Urinary bladder (tissue), 4 donors: ENCODE data around the gene MAN1C1. TPM values are rescaled to one million over a fixed set of nuclear protein-coding genes. Genes with fewer than 3 reads are reported as not detected.

Source experiments
- DNase-seq: peaks from one replicate; pipeline ENCODE4 v3.0.0-alpha.2; 2015; ENCODE audit errors: extremely low spot score
- H3K27ac ChIP-seq: one replicate; pipeline ENCODE4 v1.5.1; 2013; ENCODE audit warnings: low read depth, mild to moderate bottlenecking, moderate library complexity
- H3K36me3 ChIP-seq: one replicate; pipeline ENCODE4 v1.6.1; 2013; ENCODE audit warnings: mild to moderate bottlenecking, moderate library complexity; ENCODE audit not compliant: insufficient read depth
- H3K4me1 ChIP-seq: one replicate; pipeline ENCODE4 v1.6.1; 2013; ENCODE audit warnings: mild to moderate bottlenecking, moderate library complexity; ENCODE audit not compliant: insufficient read depth
- H3K4me3 ChIP-seq: one replicate; pipeline ENCODE4 v1.5.1; 2013; ENCODE audit warnings: low read depth, low read length
- WGBS: extraction: QIAGEN DNeasy Blood & Tissue Kit; methylation state at CpG from one replicate; pipeline ENCODE4 v1.1.7; 2013; 5-methylcytosine and 5-hydroxymethylcytosine counted together
- polyA plus RNA-seq: library from polyadenylated mRNA; stranded (reverse); fragments of 200-250 nt; gene quantifications from one replicate; pipeline ENCODE4 v1.2.3, GENCODE V29; 2013
- total RNA-seq: library from RNA; depleted of rRNA; stranded (reverse); fragments of >200 nt; gene quantifications from one replicate; pipeline ENCODE4 v1.2.3, GENCODE V29; 2014
- donor health status: healthy with polysubstance abuse.
- donor health status: healthy.

MAN1C1 gene
- total and polyA plus RNA-seq, 2 donors = 18.2 to 26.4 TPM

- DNase-seq = no peak
- no peak overlapping the region for H3K4me3 ChIP-seq
- 92% methylated on average over 7 of the region's 7 CpGs for WGBS
Measured at GRCh38 chr1:25643929-25644328, 27.3 kb downstream of the MAN1C1 start.

GRCh38 chr1:25644962-25645361, 28.4 kb downstream of the MAN1C1 start:
- H3K4me1 ChIP-seq = no peaks in the 10 kb centered on the region
- 86% methylated on average over 4 of the region's 4 CpGs for WGBS
- no peak for DNase-seq
- H3K36me3 ChIP-seq = no peaks in the 10 kb centered on the region
- H3K27ac ChIP-seq = no peak overlapping the region
- H3K4me3 ChIP-seq = no peak overlapping the region

More at GRCh38 chr1:25643929-25644328, 27.3 kb downstream of the MAN1C1 start:
- H3K36me3 ChIP-seq = no peaks in the 10 kb centered on the region
- H3K4me1 ChIP-seq = no peaks in the 10 kb centered on the region
- no peak overlapping the region for H3K27ac ChIP-seq

DNA sequence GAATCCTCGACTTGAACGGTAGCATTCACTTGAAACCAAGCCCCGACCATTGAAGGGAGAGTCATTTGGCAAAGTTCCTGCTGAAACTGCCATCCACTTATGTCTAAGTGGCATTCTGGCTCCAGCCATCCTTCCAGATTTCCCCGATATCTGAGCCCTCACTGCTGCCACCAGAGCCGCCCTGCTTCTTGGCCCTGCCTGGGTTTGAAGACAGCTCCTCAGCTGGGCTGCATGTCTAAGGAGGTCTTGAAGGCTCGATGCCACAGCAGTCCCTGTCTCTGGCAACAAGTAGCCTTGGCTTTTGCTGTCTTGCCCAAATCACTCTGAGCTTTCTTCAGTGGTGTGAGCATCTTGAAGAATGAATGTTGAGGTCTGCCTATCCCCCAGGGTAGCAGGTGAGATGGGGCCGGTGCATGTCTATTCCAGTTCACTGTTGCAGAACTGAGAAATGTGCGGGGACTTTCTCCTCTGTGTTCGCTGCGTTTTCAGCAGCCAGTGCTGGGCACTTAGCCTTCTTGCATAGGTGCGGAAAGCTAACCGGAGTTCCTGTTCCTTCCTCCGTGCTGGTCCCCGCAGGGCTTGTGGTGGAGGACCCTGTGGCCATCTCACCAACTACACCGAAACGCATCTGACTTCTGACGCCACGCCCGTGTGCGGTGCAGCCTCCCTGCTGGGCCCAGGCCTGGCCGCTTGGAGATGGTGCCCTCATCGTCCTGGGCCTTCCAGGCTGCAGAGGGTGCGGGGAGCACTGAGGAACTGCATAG, 29.2 kb downstream of the MAN1C1 start:
- Histone ChIP-seq H3K4me1 (no peaks in the 10 kb centered on the region), H3K27ac (no peak overlapping the region), H3K4me3 (no peak overlapping the region), H3K36me3 (no peaks in the 10 kb centered on the region)
- WGBS = 95% methylated on average over 23 of the region's 23 CpGs
- no peak for DNase-seq

- 97% methylated on average over 4 of the region's 4 CpGs for WGBS
- H3K36me3 ChIP-seq = peaks cover 2% of the 10 kb centered on the region
- no peak overlapping the region for H3K4me3 ChIP-seq
- no peak overlapping the region for H3K27ac ChIP-seq
- no peaks in the 10 kb centered on the region for H3K4me1 ChIP-seq
- DNase-seq = no peak
Measured at GRCh38 chr1:25647106-25647505, 30.5 kb downstream of the MAN1C1 start.

GRCh38 chr1:25647863-25648262, 31.3 kb downstream of the MAN1C1 start:
- 95% methylated on average over 5 of the region's 5 CpGs for WGBS
- DNase-seq = no peak
- H3K36me3 ChIP-seq = peaks cover 2% of the 10 kb centered on the region
- H3K27ac ChIP-seq = no peak overlapping the region
- no peak overlapping the region for H3K4me3 ChIP-seq
- no peaks in the 10 kb centered on the region for H3K4me1 ChIP-seq

DNA sequence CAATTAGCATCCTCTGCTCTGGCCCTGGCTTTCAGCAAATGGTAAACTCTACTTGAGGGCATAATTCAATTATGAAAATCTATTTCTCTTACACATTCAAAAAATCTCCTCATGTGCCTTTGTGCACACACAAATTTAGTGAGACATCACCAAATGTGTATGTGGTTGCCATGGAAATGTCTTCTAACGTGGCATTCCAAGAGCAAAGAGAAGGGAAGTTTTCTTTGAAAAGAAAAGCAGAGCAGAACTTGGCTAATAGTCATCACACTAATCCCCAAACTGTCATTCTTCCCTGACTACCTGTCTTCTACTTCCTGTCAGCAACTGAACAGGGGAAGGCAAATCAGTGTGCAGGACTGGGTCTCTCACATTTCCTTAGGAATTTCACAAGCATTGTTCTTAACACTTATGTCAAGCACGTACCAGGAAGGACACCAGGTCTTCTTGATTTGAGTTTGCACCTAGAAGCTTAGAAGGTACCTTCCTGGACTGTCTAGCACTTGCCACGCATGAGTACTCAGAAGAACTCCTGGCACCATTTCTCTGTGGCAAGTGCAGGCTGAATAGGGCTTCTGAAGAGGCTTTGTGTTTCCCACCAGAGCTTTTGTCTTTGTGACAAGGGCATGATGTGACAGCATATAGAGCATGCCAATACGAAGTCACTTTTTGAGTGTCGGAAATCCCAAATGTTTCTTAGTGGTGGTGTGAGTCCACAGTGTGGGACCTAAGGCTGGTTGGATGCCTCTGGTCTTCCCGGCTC, 32.3 kb downstream of the MAN1C1 start:
- DNase-seq = no peak
- Histone ChIP-seq H3K4me3 (no peak overlapping the region), H3K27ac (no peak overlapping the region), H3K36me3 (peaks cover 2% of the 10 kb centered on the region), H3K4me1 (no peaks in the 10 kb centered on the region)
- 85% methylated on average over 6 of the region's 6 CpGs for WGBS

GRCh38 chr1:25649505-25650288, 33.1 kb downstream of the MAN1C1 start:
- no peak for DNase-seq
- no peak overlapping the region for H3K4me3 ChIP-seq
- no peak overlapping the region for H3K27ac ChIP-seq
- no peaks in the 10 kb centered on the region for H3K4me1 ChIP-seq
- WGBS = 80% methylated on average over 11 of the region's 11 CpGs
- peaks cover 2% of the 10 kb centered on the region for H3K36me3 ChIP-seq

- Histone ChIP-seq H3K27ac (no peak overlapping the region), H3K36me3 (peaks cover 2% of the 10 kb centered on the region), H3K4me3 (no peak overlapping the region), H3K4me1 (no peaks in the 10 kb centered on the region)
- DNase-seq = no peak
- 69% methylated on average over 5 of the region's 5 CpGs for WGBS
Measured at GRCh38 chr1:25650289-25650576, 33.6 kb downstream of the MAN1C1 start.

GRCh38 chr1:25651036-25651640, 34.5 kb downstream of the MAN1C1 start:
- peaks cover 2% of the 10 kb centered on the region for H3K36me3 ChIP-seq
- DNase-seq = no peak
- no peak overlapping the region for H3K27ac ChIP-seq
- H3K4me1 ChIP-seq = no peaks in the 10 kb centered on the region
- WGBS = 92% methylated on average over 8 of the region's 8 CpGs
- no peak overlapping the region for H3K4me3 ChIP-seq

DNA sequence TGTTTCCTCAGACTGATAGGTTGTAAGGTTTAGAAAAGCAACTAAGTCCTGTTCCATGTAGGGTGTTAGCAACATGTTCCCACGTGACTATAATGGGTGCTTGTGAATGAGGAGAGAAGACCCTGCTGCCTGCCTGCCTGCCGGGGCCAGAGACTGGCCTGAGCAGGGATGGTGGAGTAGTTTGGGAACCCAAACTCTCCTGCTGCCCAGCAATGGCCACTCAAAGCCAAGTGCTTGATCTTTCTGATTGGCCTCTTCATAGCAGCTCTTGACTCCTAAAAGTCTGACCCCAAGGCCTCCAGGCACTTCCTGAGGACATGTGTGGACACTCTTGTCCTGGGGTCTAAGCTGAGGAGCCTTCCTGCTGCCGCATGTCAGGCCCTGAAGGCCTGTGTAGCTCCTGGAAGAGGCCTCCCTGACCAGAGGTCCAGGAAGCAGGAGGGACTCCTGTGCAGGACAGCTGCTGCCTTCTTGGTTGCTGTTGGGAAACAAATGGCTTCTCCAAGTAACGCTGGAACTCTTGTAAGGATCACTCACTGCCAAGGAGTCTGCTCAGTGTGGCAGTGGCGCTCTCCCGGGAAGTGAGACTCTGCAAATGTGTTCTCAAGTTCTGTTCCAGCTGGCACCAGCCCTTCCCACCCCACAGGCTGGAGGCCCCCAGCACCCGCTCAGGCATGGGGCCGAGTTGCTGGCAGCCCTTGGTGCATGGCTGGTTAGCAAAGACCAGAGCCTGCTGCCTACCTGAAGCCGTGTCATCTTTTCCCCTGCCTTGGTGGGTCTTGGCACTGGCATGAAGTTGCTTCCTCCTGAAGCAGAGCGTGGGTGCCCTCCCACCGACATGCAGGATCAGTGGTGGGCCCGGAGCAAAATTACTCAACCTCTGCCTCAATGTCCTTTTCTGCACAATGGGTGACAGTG, 35.5 kb downstream of the MAN1C1 start:
- Histone ChIP-seq H3K36me3 (peaks cover 2% of the 10 kb centered on the region), H3K27ac (no peak overlapping the region), H3K4me1 (no peaks in the 10 kb centered on the region), H3K4me3 (no peak overlapping the region)
- DNase-seq = no peak
- 75% methylated on average over 12 of the region's 12 CpGs for WGBS

DNA sequence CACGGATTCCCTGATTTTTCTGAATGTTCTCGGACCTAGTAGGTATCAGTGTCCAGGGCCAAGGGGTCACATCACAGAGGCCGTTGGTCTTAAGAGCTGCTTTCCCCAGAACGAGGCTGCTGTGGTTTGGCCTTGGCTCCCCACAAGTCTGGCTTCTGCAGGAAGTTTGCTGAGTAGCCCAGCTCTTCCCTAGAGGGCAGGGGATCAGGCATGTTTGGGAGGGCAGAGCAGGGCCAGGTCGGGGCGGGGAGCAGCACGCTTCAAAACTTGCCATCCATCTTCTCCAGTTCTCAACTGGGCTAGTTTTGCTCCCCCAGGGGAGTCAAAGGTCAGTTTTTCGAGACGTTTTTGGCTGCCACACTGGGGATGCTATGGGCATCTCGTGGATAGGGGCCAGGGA, 37.0 kb downstream of the MAN1C1 start:
- no peak overlapping the region for H3K4me3 ChIP-seq
- no peak for DNase-seq
- H3K36me3 ChIP-seq = peaks cover 2% of the 10 kb centered on the region
- H3K27ac ChIP-seq = no peak overlapping the region
- H3K4me1 ChIP-seq = peaks cover 2% of the 10 kb centered on the region
- WGBS = 84% methylated on average over 10 of the region's 10 CpGs

- Histone ChIP-seq H3K36me3 (peaks cover 2% of the 10 kb centered on the region), H3K4me1 (peaks cover 2% of the 10 kb centered on the region), H3K27ac (no peak overlapping the region), H3K4me3 (no peak overlapping the region)
- no peak for DNase-seq
- 93% methylated on average over 6 of the region's 6 CpGs for WGBS
Measured at GRCh38 chr1:25654109-25654660, 37.6 kb downstream of the MAN1C1 start.
